Stimulated activated CD8-positive, alpha-beta memory T cell treated with anti-CD3 and anti-CD28 coated beads, Interleukin-4, amount 100 ng/mL, for 4 hours (primary cell): ENCODE data around the gene VPS37C.

ENCODE experiments used
- DNase-seq, 2 donors: peaks; one replicate each; pipeline ENCODE4 v3.0.0-alpha.2; 2020; ENCODE audit warnings: low read depth in 2 of 2, low spot score in 1 of 2

VPS37C gene

DNA sequence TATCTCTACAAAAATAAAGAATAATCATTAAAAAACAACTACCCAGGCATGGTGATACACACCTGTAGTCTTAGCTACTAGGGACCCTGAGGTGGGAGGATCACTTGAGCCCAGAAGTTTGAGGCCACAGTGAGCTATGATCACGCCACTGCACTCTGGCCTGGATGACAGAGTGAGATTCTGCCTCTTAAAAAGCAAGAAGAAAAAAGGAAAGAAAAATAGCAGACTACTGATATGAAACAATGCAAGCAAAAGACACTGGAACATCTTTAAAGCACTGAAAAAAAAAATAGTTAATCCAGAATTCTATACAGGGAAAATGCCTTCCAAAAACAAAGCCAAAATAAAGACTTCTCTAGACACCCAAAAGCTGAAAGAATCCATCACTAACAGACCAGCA, 5.9 kb downstream of the VPS37C start:
- no peak for DNase-seq

DNA sequence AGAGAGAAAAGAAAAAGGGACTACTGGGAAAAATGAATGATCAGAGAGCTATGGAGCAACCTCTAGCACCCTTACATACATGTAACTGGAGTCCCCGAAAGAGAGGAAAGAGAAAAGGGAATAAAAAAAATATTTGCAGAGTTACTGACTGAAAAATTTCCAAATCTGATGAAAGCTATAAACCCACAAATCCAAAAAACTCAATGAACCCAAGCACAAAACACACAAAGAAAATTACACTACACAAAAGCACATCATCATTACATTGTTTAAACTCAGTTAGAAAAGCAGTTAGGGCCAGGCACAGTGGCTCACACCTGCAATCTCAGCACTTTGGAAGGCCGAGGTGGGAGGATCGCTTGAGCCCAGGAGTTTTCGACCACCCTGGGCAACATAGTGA, 6.7 kb downstream of the VPS37C start:
- DNase-seq, result no peak

DNA sequence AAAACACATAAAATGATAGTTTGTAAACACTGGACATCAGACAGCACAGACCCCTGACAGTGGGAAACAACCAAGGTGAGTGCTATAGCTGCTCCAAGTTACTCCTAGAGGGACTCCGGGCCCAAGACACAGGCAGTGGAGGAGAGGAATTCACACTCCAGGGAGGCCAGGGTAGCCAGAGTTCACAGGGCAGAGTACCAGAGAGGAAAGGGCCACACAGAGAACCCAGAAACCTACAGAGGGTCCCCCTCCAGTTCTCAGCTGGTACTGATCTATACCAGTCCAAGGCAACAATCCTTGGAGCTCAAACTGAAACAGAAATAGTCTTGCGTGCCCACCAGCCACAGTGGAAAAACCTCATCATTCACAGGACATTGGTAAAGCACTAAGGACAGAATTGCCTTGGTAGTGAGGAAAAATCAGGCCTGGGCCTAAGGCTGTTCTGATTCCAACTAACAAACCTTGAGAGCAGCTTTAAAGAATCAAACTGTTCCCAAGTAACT, 7.6 kb downstream of the VPS37C start:
- no peak for DNase-seq

DNA sequence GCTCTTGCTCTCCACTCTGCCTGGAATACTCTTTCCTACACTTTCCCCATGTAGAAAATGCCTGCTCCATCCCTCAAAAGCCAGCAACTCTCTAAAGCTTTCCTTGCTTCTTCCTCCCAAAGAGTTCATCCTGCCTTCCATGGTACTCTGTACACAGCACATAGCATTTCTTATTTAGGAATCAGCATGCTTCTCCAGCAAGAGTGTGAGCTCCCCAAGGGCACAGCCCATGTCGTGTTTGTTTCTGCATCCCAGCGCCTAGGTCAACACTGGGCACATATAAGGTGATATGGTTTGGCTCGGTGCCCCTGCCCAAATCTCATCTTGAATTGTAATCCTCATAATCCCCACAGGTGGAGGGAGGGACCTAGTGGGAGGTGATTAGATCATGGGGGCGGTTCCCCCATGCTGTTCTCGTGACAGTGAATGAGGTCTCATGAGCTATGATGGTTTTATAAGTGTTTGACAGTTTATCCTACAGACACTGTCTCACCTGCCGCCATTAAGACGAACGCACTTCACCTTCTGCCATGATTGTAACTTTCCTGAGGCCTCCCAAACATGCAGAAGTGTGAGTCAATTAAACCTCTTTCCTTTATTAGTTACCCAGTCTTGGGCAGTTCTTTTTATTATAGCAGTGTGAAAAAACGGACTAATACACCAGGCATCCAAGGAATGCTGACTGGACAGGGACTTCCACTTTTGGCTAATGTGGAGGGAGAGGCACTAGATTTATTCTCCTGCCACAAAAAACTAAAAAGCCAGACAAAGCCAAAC, 8.2 kb downstream of the VPS37C start:
- no peak for DNase-seq

DNA sequence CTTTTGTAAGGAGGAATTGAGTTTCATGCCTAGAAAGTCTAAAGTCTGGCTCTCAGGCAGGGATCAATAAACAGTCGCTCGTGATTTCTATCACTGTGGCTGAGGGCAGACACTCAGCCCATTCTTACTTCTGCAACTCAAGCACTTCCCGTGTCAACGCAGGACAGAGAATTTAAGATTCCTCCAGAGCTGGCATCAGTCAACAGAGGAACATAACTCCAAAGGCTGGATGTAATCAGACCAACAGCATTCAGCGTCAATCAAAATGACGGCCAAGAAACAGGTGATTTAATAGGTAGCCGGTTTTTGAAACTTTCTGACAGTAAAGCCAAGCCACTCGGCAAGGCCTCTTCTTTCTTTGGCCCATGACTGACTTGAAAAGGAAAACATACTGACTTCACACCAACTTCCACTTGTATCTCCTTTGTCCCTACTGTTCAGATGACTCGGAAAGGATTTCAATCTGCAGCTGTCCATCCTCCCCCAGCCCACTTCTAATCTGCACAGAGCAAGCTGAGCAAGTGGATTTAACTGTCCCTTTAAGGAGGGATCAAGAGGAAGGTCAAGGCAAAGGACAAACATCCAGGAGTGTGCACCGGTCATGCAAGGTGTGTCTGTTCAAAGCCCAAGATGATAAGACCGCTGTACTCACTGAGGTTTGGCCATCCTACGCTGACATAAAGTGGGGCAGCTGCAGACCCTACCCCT, 9.5 kb downstream of the VPS37C start:
- no peak for DNase-seq

DNA sequence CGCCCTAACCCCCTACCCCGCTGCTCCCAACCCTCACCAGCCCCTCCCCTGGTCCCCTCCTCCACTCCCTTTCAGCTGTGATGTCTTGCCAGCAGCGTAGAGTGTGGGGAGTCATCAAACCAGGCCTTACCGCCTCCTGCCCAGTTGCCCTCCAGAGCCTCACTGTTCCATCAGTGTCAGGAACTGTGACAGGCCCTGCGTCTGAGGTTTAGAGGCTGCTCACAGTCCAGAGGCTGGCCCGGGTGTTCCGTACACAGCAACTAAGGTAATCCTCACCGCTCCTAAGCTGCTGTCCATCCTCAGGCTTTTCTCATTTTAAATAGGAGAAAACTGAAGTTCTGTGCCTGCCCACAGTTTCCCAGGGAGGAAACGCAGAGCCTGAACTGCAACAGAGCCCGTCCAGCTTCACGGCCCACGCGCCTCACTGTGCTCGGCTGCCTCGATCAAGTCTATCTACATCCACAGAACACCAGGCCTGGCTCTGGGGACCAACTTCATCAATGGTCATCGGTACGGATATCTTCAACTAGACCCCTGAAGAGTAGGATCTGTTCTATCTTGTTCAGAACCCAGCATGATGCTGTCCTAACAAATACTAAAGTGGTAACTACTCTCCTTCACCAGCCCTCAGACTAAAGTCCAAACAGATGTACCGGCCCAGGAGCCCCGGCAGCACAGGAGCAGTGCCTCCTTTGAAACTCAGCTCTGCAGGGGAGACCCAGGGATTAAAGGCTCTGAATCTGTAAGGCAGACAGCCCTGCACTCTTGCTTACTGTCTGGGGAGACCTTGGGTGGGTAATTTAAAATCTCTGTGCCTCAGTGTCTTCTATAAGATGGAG, 10.3 kb downstream of the VPS37C start:
- DNase-seq, result no peak

DNA sequence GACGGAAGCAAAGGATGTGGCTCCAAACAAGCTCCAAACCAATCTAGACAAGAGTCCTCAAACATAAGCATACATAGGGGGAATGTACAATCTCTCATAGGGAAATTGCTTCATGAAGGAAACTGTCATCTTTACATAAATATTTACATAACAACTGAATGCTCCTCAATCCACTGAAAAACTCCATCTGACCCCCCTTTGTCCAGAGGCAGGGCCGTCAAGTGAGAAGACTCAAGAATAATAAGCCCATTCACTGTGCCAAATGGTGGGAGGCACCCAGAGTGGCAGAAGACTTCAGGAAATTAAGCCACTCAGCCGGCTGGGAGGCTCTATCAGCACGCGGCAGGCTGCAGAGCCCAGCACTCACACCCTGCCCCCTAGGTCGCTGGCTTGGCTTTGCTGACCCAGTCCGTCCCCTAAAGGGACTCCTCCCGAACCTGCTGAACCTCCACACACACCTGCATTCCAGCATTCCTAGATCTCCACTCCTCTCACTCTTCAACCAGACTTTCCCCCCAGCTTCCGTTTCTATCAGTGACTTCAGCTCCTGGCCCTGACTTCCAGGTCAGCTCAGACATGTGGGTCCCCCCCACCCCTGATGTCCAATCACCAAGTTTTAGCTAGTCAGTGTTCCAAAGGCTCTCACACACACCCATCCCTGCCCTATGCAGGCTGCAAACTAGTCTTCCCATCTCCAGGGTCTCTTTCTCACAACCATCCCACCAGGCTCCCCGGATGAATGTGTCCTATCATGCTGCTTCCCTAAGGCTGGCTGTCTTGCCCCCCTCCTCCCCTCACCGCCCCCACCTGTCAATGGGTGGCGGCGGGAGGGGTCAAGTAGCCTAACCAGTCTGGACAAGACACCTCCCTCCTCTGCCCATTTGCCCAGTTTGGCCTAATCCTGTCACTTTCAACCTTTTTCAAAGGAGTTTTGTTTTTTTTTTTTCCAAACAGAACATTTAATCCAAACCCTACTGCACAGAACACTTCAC, 11.3 kb downstream of the VPS37C start:
- DNase-seq, result no peak

DNA sequence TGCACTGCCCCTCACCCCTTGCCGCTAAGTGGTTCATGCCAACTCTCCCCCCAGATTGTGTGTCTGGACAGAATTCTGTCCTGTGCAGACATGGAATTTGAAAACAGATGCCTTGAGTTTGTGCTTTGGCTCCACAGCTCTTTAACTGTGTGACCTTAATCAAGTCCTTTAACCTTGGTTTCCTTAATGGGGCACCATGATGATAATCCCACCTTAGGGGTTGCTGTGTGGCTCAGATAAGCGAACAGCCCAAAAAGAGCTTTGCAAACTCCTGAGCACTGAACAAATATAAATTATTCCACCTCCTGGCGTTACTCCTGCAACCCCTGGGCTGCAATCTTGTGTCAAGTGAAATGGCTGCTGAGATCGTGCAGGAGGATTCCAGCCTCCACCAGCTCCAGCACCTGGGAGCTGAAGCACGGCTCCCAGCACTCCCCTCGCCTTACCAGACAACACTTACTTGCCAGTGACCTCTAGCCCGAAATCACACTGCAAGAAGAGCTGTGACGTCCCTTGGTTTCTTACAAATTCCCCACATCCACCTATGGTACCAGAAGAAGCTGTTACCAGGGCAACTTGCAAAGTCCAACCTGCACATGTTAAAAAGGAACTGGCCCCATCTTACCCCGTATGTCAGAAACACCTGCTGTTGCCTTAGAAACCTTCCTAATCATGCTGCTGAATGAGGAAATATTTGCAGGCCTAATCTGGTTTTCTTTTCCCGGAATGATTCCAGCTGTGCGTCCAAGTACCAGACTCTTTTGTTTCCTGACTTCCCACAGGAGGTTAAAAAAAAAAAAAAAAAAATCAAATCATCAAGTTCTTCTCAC, 13.2 kb downstream of the VPS37C start:
- no peak for DNase-seq

DNA sequence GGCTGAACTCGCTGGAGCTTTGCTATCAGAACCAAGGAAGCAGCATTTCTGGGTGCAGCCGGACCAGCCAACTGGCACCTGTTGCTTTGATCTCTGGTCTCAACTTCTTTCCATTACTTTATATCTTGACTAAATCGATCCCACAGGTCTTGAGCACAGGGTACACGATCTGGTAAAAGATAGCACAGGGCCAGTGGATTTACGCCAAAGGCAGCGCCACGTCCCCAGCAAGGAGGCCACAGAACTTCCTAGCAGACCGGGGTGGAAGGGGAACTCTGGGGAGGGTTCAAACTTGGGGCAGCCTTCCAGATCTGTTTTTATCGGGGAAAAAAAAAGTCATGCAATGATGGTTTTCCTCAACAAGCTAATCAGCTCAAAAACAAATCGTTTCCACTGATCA, 14.0 kb downstream of the VPS37C start:
- no peak for DNase-seq

DNA sequence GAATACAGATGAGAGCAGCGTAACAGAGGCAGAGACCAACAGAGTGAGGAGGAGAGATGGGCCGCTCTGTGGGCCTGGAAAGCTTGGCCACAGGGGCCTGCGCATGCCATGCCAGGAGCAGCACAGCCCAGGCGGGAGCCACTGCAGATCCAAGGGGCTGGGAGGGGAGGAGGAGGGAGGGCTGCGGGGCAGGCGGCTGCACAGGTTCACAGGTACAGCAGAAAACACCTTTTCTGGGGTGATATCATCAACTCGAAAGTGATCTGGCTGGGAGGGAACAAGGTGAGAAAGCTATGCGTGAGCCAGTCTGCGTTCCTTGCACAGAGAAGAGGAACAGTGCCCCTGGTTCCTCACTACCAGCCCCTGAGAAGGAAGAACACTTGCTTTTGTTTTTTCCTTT, 14.8 kb downstream of the VPS37C start:
- no peak for DNase-seq

DNA sequence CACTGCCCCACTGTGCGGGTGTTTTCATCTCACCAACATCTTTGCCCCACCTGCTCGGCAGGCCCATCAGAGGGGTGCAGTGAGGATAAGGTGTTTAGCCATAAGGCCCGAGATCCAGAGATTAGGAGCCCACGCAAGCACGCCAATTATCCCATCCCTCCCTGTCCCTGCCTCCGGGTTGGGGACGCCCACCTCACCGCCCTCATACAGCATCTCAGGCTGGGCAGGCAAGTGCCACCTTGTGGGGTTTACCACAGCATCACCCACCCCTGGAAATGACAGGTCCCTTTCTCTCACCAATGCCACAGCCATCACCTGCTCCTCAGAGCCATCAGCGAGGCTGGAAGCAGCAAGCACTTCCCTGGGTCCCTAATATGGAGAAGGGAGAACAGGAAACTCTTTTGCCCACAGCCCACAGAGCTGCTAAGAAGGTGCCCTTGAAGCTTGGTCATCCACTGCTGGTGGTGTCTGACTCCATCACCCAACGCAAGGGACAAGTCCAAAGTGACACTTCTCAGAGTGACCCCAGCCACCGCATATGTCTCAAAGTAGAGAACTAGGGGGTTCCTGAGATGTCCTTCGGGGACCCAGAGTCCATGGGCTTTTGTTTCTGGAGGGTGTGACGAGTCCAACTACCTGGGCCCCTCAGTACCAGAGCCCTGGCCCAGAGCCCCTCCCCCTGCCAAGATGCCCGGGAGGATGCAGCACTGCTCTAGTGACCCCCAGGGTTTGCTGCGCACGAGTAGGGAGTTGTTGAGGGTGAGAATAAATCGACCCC, 15.8 kb downstream of the VPS37C start:
- no peak for DNase-seq

DNA sequence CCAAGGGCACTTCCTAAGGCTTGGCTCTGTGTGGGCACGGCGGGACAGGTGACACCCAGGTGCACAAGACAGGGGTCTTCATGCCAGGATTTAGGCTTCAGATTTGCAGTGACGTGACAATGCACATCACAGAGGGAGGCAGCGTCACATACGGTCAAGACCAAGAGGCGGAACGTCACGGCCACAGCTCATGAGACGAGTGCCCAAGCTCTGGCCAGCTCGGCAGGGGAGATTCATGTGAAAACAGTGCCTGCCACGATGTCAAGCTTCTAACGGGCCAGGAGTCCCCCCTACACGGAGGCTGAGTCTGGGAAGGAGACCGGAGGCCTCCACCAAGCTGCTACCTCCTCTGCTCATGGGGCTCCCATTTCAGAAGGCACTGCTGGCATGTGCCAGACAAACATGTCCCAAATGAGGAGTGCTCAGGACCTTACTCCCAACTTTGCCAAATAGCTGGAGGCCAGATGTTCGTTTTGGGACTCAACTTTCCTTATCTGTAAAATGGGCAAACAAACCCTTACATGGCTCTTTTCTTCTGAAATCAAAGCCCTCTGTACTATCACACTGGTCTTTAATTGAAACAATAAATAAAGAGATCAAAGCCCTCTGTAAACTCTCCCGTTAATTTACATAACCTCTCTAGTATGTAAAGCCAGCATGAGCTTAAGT, 16.6 kb downstream of the VPS37C start:
- DNase-seq, result no peak

DNA sequence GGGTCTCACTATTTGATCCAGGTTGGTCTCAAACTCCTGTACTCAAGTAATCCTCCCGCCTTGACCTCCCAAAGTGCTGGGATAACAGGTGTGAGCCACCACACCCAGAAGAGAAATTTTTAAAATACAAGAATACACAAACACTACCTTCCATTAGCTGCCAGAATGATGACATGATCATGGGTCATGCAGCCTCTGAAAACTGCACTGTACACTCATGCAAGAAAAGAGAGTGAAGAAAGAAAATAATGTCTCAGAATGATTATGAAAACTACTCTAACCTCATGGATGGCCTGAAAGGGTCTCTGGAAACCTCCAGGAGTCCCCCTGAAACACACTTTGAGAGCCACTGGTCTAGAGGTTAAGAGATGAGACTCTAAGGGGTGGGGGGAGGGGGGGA, 18.8 kb downstream of the VPS37C start:
- no peak for DNase-seq

DNA sequence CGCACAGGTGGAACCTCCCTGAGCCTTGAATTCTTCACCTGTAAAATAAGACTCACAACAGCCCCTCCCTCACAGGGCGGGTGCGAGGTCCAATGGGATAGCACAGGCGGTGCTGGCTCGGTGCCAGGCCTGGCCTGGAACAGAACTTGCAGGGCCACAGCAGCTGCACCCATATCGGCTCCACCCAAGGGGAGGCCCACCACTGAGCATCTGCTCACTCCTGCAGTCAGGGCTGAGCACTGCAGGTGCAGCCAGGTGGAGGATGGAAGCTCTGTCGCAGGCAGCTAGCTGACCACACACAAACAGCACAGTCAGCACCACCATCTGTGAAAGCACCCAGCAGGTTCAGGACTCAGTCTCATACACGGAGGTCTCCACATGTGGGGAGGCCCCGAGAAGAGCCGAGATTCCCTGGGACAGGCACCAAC, 19.6 kb downstream of the VPS37C start:
- DNase-seq, result no peak

DNA sequence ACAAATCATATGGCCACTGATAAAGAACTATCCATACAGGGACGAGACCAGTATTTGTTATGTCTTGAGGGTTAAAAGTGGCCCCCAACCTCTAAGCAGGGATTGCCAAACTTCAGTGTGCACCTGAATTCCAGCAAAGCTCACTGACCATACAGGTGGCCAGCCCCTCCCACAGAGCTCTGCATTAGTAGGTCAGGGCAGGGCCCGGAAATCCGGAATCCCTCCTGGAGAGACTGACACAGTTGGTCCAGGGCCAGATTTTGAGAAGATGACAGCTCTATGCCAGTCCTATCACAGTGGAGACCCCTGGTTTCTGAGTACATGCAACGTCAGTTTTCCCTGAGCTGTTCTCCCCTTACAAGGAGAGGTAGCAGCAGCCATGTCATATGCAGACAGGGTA, 20.8 kb downstream of the VPS37C start:
- DNase-seq, result no peak

DNA sequence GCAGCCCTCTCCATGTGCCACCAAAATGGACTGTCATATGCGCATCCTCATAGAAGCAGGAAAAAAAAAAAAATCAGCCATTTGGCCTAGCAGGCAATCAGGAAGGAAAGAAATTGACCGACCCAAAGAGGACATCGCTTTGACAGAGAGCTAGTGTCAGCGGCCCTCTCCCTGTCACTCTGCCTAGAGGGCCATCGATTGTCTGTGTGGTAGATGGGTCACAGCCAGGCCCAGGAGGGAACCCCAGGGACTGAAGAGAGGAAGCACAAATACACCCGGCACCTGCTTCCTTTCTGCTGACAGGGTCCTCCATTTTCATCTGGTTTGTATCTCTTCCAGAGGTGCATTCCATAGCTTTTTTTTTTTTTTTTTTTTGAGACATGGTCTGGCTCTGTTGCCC, 21.8 kb downstream of the VPS37C start:
- no peak for DNase-seq

DNA sequence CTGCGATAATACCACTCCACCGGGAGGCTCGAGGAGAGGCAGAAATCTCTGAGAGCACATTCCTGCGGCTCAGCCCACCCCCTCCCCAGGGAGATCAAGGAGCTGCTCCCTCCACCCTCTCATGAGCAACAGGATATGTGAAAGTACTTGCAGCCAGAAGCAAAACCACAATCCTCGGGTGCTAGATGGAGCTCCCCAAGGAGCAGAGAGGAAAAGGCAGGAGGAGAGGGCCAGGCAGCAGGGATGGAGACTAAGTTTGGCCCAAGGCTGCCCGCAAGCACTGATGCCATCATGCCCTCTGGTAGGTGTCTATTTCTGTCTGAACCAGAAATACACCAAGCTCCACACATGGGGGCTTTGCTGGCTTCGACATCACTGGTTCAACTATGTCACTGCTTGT, 22.3 kb downstream of the VPS37C start:
- DNase-seq, result no peak

DNA sequence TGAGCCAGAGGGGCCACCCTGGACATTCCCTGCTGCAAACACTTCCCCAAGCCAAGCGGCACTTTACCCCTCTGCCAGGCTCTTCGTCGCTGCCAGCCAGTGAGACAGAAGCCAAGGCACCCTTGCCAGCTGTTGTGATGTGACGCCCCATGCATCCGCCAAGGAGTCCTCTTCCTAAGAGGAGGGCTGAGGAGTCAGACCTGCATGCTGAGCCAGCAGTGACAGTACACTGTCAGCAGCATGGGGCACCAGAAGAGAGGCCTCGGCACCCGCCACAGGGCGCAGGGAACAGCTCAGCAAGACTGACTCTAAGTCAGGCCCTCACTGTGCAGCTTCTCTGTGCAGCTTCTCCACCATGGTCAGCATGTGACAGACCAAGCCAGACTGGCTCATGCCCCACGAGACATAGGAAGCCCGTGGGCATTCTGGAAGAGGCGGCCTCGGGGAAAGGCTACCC, 26.4 kb downstream of the VPS37C start:
- DNase-seq, result no peak
